GM21717 (cell line): ENCODE data around the gene RAD51B.

ENCODE experiments used
- ATAC-seq: cut with Tn5 transposase; IDR thresholded peaks from one replicate; pipeline ENCODE4 v1.9.1; 2021; ENCODE audit warnings: mild to moderate bottlenecking, moderate library complexity; ENCODE audit not compliant: unreplicated experiment

The RAD51B gene

DNA sequence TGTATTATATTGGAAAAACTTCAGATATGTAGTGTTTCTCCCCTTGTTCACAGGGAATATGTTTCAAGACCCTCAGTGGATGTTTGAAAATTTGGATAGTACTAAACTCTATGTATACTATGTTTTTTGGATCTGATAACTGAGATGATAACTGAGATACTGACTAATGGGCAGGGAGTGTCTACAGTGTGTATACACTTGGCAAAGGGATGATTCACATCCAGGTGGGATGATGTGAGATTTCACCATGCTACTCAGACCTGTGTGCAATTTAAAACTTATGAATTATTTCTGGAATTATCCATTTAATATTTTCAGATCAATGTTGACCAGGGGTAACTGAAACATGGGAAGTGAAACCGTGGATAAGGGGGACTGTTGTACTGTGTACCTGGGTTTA is 13.8 kb downstream of the RAD51B start:
- ATAC-seq = no peak

DNA sequence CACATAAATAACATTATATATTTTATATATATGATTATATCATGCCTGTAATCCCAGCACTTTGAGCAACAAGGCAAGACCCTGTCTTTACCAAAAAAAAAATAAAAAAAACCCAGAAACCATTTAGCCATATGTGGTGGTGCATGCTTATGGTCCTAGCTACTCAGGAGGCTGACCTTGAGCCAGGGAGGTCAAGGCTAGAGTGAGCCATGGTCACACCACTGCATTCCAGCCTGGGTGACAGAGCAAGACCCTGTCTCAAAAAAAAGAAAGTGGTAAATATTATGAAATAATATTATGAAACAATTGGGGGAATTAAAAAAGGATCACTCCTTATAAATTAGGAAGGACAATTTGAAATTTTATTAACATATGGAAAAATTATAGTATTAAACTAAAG is 16.0 kb downstream of the RAD51B start:
- no peak for ATAC-seq

DNA sequence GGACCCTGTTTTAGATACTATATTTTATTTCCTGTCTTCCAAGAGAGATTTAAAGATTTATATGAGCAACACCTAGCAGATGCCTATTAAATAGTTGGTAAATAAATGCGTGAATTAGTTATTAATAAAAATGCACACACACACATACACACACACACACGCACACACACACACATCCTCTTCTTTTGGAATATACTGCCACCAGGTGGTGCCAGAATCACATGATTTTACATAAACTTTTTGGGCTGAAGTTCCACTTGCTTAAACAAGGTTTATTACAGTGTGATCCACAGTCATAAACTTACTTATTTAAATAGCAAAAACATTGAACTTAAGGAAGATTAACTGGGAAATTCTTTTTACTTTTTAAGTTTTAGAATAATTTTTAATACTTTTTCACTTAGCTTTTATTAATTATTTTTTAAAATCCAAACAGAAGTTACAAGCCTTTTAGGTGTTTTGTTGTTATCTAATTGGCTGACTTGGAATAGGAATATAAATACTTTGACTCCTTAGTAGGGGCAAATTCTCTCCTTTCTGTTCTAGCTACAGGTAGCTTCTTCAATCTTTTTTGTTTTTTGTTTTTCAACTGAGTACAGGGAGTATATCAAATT is 17.5 kb downstream of the RAD51B start:
- no peak for ATAC-seq

DNA sequence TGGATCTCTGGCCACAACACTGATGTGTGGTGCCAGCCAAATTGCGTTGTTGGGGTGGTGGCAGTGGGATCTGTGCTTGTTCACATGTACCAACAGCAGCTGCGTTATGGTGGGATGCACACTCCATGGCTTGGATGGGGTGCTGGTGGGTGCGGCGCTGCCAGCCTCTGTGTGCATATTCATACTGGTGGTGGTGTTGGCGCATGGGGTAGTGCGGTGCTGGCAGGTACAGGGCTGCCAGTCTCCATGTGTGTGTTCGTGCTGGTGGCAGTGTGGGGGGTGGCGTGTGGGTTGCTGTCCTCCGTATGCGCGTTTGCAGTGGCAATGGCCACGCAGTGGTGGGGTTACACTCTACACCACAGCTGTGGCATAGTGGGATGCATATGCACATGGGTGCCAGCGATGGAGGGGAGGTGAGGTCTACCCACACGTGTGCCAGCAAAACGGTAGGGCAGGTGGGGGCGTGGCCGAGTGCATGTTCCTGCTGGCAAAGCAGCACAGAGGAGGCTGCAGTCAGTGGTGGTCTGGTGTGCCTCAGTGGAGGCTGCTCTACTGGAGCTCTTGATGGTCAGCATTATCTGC is 26.5 kb downstream of the RAD51B start:
- no peak for ATAC-seq

DNA sequence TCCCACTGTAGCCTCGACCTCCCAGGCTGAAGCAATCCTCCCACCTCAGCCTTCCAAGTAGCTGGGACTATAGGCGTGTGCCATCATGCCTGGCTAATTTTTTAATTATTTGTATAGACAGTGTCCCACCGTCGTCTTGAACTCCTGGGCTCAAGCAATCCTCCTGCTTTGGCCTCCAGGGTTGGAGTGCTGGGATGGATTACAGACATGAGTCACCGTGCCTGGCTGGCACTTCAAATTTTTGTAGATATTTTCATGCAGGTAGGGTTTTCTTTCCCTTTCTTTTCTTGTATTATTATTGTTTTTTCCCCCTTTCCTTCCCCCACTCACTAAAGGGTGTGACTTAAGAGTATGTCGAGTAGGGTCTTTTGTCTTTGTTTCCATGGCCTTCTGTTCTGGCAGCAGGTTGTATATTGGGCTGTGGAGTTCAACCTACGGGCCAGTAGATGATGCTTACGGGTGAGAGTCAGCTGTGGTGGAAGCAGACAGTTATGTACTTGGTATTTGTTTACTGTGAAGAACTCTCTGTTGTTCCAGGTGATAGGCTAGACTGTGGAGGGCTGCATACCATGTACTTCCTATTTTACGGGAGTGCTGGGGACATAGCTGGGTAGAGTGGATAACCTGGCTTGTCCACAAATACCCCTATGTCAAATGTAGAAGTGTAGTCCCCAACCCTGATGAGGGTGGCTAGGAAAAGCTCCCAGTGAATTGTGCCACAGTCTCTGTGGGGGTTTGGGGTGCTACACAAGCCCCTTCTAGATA is 30.7 kb downstream of the RAD51B start:
- ATAC-seq = no peak

DNA sequence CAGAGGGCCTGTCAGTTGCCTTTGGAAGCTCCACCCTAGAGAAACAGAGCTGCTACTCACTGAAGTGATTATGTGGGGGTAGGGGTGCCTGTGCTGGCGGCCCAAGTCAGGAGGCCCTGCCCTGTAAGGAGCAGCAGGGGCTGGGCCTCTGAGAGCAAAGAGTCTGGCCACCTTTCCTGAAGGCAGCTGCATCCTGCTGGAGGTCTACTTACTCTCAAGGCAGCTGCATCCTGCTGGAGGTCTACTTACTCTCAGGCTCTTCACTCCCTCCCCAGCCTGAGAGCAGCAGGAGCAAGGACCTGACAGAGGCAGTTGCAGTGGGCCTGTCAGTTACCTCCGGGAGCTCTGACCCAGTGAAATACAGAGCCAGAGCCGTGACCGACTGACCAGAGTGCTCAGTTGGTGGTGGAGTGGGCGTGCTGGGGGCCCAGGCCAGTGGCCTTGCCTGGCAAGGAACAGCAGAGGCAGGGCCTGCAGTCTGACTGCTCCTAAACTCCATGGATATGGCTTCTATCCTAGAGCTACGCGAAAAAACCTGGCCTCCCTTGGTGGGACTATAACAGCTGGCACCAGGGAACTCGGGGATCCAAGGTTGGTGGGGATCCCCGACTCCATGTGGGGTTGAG is 32.3 kb downstream of the RAD51B start:
- no peak for ATAC-seq

DNA sequence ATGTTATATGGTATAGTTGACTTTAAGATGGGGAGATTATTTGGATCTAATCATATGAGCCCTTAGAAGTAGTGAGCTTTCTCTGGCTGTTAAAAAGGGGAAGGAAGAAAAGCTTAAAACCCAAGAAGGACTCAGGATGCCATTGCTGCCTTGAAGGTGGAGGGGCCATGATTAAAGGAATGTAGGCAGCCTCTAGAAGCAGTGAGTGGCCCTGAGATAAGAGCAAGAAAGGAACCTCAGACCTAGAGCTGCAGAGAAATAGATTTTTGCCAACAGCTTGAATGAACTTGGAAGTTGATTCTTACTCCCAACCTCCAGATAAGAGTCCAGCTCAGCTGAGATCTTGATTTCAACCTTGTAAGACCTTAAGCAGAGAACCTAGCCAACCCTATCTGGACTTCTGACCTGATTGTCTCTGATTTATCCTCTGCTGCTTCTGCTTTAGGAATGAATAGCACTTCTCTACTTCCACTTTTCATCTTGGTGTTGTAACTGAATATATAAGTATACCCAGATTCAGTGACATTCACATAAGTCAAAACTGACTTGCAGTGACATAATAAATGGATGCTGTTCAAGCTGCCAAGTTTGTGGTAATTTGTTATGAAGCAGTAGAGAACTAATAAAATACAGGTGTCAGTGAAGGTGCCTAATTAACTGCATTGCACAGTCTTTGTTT is 33.5 kb downstream of the RAD51B start:
- ATAC-seq = no peak

DNA sequence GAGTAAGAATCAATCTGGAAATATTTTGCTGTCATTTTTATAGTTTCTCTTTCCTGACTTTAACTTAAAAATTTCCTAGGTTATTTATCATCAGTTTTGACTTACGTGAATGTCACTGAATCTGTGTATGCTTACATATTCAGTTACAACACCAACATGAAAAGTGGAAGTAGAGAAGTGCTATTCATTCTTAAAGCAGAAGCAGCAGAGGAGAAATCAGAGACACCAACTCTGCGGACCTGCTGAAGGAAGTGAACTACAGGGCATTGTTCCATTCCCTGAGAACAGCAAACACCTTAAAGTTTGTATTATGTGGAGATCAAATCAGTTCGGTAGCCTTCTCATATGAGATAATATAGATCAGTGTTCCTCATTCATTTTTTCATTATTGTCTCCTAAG is 34.1 kb downstream of the RAD51B start:
- ATAC-seq = no peak

DNA sequence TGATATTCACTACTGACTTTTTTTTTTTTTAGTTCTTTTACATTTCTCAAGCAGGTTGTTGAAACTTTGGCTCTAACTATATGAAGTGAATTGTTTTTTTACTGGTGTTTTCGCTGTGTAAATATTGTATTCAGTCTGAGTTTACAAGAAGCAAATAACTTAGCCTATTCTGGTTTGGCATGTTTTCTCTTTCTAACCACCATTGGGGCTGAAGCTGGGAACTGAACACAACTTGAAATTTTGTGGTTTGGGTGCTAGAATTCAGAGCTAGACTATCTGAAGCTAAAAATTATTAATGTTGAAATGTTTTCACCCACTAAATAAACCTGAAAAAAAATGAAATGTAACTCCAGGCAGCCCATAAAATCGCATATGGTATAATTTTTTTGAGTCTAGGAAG is 37.2 kb downstream of the RAD51B start:
- ATAC-seq = no peak

DNA sequence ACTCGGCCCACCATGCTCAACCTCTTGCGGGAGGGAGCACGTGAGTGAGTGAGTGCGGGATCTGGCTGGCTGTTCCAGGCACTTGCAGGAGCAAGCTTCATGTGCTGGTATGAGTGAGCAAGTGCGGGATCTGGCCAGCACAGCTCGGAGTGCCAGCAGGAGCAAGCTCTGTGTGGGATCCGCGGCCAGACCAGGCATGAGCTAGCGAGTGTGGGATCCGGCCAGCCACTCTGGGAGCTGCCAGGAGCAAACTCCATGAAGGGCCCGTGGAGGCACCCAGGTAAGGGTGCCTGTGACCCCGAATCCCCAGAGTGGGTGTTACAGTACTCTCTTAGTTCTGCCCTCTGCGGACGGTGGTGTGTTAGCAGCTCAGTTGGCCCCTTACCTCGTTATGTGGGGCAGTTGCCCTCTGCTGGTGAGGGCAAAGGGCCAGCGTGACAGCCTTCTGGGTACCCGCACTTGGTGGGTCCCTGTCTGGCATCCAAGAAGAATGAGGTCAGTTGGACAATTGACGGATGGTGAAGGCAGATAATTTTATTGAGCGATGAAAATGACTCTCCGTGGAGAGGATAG is 38.3 kb downstream of the RAD51B start:
- no peak for ATAC-seq

DNA sequence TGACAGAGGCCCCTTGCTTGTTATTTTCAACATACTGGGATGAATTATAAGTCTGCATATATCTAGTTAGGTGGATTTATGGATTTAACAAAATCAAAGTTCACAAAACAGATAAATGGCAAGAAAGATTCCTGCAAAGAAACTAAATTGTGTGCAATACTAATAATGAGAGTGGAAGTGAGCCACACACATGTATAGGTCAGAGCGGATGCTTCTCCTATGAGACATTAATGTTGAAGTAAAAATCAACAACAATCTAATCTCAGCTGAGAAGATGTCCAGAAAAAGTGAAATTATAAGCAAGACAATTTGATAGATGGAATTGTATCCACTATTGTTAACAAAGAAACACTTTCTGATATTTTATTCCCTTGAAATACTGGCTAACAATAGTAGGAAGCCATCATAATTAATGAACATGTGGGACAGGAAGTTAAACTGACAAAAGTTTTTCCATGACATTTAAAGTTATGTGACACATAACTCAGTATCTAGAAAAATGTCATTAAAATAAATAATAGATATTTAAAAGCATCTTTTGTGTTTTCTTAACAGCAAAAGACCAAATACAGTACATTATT is 39.7 kb downstream of the RAD51B start:
- ATAC-seq = no peak

DNA sequence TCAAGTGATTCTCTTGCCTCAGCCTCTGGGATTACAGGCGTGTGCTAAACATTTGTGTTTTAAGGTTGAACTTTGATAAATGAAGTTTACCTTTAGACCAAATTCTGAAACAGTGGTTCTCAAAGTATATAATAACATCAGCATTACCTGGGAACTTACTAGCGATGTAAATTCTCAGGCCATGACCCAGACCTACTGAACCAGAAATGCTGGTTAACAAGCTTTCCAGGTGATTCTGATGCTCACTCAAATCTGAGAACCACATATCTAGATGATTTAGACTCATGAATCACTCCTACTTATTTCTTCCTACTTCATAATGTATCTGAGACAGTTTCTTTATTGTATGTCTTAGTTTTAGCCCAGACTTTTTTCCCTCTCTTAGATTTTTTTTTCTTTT is 43.6 kb downstream of the RAD51B start:
- ATAC-seq = no peak

DNA sequence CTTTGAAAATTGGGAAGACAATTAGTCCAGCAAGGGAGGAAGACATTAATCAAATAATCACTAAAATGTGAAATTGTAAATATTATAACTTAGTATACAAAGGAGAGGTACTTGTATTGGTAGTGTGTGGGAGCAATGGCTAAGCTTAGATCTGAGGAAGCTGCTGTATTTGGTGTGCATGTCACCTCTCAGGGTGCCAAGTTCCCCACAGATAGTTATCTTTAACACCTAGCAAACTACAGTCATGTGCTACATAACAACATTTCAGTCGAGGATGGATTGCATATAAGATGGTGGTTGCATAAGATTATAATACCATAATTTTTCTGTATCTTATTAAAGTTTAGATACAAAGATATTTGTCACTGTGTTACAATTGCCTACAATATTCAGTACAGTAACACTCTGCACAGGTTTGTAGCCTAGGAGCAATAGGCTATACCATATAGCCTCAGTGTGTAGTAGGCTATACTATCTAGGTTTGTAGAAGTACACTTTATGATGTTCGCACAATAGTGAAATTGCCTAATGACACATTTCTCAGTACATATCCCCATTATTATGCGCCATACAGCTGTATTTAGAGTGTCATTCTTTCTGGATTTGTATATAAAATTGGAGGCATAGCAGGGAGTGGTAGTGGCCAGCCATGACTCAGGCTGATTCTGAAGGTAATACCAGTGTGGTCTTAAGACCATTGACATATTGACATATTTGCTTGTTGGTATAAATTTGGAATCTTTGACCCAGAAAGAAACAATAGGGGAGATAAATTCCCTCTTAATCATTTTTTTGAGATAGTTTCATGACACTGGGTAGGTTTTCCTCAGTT is 55.8 kb downstream of the RAD51B start:
- no peak for ATAC-seq

DNA sequence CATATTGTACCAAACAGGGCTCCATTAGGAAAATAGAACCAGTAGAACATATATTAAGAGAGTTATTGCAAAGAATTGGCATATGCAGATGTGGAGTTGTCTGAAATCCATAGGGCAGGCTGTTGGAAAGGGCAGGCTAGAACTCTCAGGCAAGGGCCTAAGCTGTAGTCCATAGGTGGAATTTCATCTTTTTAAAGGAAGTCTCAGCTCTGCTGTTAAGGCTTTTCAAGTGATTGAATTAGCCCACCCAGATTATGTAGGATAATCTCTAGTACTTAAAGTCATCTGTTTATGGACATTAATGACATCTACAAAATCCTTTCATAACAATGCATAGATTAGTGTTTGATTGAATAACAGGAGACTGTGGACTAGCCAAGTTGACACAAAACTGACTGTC is 59.4 kb downstream of the RAD51B start:
- no peak for ATAC-seq

DNA sequence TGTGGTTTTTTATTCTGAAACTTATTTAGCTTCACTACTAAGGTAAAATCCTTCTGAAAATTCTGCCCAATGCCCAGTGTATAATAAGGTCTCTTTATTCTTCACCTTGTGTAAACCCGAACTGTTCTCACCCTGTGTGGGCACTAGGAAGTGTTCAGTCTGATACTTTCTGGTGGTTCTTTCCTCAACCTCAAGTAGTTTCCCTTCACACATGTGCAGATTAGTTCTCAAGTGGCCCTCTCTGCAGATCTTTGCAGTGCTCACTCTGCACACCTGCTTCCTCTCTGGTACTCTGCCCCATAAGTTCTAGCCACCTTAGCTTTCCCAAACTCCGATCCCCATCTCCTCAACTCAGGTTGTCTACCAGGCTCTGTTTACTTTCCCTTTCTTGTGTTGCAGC is 61.6 kb downstream of the RAD51B start:
- peak; percentile 83 for ATAC-seq

DNA sequence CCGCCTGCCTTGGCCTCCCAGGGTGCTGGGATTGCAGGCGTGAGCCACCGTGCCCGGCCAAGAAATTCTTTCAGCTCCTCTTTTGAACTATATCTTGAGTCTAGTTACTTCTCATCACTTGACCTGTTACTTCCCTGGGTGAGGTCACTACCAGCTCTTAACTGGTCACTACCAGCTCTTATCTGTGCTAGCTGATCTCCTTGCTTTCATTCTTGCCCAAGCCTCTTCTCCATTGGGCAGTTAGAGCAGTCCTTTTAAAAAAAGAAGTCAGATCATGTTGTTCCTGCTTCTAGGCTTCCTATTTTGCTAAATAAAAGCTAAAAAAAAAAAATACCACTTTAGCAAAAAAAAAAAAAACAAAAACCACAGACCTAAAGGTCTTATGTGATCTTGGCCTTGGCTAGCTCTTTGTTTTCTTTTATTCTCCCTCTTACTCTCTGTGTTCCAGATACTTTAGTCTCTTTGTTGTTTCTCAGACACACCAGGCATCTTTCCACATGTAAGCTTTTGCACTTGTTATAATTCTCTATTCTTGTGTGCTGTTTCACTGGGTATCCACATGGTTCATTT is 63.5 kb downstream of the RAD51B start:
- no peak for ATAC-seq

DNA sequence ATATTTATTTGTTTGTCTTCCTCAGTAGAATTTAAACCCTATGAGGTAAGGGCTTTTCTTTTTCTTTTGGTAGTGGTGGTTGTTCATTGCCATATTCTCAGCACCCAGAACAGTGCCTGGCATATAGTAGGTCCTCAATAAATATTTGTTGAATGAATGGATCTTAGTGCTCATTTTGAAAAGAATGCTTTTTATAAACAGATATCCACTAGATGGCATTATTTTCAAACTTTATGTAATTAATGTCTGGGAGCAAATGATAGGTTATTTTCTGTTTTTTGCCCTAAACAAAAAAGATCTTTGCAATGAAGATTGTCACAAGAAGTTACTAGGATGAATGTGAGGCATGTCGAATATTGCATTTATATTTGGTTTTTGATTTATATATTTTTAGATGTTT is 64.1 kb downstream of the RAD51B start:
- no peak for ATAC-seq

DNA sequence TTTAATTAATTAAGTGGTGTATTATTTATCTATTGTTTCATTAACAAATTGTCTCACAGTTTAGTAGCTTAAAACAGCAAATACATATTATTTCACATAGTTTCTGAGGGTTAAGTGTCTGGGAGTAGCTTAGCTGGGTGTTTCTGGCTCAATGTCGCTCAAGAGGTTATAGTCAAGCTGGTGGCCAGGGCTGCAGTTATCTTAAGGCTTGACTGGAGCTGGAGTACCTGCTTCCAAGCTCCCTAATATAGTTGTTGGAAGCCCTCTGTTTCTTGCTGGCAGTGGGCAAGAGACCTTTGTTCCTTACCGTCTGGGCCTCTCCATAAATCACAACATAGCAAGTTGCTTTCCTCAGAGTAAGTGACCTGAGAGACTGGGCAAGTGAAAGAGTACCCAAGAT is 66.6 kb downstream of the RAD51B start:
- no peak for ATAC-seq

DNA sequence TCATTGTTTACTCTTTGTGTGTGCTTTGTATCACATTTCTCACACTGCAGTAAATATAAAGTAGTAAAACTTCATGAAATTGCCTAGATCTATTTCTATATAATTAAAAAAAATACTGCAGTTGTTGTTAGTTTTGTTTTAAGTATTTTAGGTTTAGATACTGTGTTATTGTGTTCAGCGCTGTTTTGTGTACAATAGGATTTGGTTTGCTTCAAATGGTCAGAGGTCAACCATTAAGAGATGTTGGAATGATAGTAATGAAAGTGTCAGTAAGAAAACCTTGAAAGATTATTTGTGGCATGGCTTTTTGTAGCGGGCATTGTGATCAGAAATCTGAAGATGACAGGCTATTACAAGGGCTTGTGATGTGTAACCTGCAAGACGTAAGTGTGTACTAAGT is 67.9 kb downstream of the RAD51B start:
- ATAC-seq = no peak

DNA sequence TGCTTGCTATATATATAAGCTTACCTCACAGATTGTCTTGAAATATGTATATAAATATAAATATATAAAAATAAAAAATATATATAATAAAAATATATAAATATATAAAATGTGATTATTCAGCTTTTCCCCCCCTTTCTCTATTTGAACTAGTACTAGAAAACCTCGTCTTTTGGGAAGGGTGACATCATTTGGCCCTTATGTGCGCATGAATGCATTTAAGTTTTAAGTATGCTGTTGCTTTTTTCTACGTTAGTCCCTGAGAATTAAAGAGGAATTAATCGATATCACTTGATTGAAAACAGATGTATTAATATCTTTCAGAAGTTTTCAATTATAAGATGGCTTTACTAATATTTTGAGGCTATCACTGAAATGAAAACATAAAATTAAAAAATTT is 69.9 kb downstream of the RAD51B start:
- ATAC-seq = no peak
